ENCODE measurements around the gene CABP7.

Gene CABP7

GRCh38 chr22:29773233-29773632 is 53.4 kb downstream of the CABP7 start:
- Histone ChIP-seq H3K9ac (no peak overlapping the region), H3K4me3 (IDR thresholded peaks at IDR 0.05; ENCODE audit: insufficient read depth, low read depth, low read length) (no peak overlapping the region), H3K4me2 (no peak overlapping the region), H3K79me2 (ENCODE audit: insufficient read depth, low read depth) (peaks cover 13% of the 10 kb centered on the region; the same call in 1 of the 2 replicates), H3K4me1 (ENCODE audit: low read depth, poor library complexity, severe bottlenecking) (peaks cover 6% of the 10 kb centered on the region), H2AFZ (ENCODE audit: low read depth) (no peak overlapping the region), H3K27ac (no peak overlapping the region), H3K27me3 (ENCODE audit: insufficient read depth, low read depth) (no peaks in the 10 kb centered on the region), H4K20me1 (ENCODE audit: insufficient read depth) (no peaks in the 10 kb centered on the region), H3K36me3 (ENCODE audit: insufficient read depth) (peaks cover 7% of the 10 kb centered on the region; the same call in 1 of the 2 replicates)
- no peak for TF ChIP-seq CTCF (conservative IDR thresholded peaks at IDR 0.05; ENCODE audit: low read depth, low read length)

- Histone ChIP-seq H3K4me1 (ENCODE audit: low read depth, poor library complexity, severe bottlenecking) (no peaks in the 10 kb centered on the region), H3K36me3 (ENCODE audit: insufficient read depth) (no peaks in the 10 kb centered on the region), H3K4me2 (no peak overlapping the region), H3K4me3 (IDR thresholded peaks at IDR 0.05; ENCODE audit: insufficient read depth, low read depth, low read length) (no peak overlapping the region), H3K27me3 (ENCODE audit: insufficient read depth, low read depth) (no peaks in the 10 kb centered on the region), H3K79me2 (ENCODE audit: insufficient read depth, low read depth) (no peaks in the 10 kb centered on the region), H3K27ac (no peak overlapping the region), H2AFZ (ENCODE audit: low read depth) (no peak overlapping the region), H3K9ac (no peak overlapping the region), H4K20me1 (ENCODE audit: insufficient read depth) (no peaks in the 10 kb centered on the region)
- TF ChIP-seq CTCF (conservative IDR thresholded peaks at IDR 0.05; ENCODE audit: low read depth, low read length) = no peak
These were observed 60.4 kb downstream of the CABP7 start for GRCh38 chr22:29780220-29780619.

- no peak overlapping the region for H3K27ac ChIP-seq
- no peak overlapping the region for H3K9ac ChIP-seq
- H3K4me2 ChIP-seq = no peak overlapping the region
- H3K36me3 ChIP-seq (ENCODE audit: insufficient read depth) = no peaks in the 10 kb centered on the region
- no peaks in the 10 kb centered on the region for H3K79me2 ChIP-seq (ENCODE audit: insufficient read depth, low read depth)
- TF ChIP-seq CTCF (conservative IDR thresholded peaks at IDR 0.05; ENCODE audit: low read depth, low read length) = no peak
- H3K4me3 ChIP-seq (IDR thresholded peaks at IDR 0.05; ENCODE audit: insufficient read depth, low read depth, low read length) = no peak overlapping the region
- H4K20me1 ChIP-seq (ENCODE audit: insufficient read depth) = no peaks in the 10 kb centered on the region
- no peaks in the 10 kb centered on the region for H3K27me3 ChIP-seq (ENCODE audit: insufficient read depth, low read depth)
- no peaks in the 10 kb centered on the region for H3K4me1 ChIP-seq (ENCODE audit: low read depth, poor library complexity, severe bottlenecking)
- no peak overlapping the region for H2AFZ ChIP-seq (ENCODE audit: low read depth)
These were observed 61.2 kb downstream of the CABP7 start for GRCh38 chr22:29780748-29781676.
